Measurements from ENCODE around the gene CBY1. TPM values are rescaled to one million over a fixed set of nuclear protein-coding genes. Genes with fewer than 3 reads are reported as not detected.

CBY1 gene
- total RNA-seq, 4 donors from 2014 or later: 8.7 to 21.1 (median 13.1) TPM

DNA sequence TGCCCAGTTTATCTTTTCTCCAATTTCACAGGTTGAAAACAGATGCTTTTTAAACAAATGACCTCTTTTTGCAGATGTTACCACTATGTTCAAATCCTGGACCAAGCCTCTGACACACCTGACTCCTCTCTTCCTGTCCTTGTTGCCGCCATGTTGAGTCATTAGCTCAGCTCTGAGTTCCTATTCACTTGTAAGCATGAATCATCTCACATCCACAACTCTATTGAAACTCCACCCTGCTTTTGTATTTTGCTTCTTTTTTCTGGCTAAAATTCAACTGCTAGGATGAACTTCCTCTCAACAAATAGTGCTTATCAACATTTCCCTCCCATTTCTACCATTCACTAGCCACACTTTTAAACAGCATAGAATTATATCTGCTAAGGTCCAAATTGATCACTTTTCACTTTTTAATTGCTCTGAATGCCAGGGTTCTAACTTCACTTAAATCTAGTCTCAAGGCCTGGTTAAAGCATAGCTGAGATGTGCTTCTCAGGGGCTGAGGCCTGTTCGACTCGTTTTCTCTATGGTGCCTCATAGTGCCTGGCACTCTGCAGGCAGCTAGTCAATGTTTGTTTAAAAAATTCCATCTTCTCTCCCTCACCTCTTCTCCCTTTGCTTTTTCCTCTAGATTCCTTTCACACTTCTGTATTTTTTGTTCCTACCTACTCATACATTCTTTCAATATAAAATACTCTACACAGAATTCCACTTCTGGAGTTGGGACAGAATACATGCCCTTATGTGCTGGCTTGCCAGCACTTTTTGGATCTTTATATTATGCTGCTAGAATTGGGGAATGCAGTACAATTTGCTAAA lies 40.4 kb downstream of the CBY1 start:
- 11 to 21% methylated on average over 3 of the region's 3 CpGs for WGBS, 2 donors
- TF ChIP-seq POLR2A (IDR thresholded peaks at IDR 0.05) (peak in 1 of 4 donors; percentile 14), CTCF (IDR thresholded peaks at IDR 0.05) (no peak)
- Histone ChIP-seq H3K4me1 (peaks cover 35 to 63% (median 51%) of the 10 kb centered on the region in 3 donors), H3K4me3 (peak overlapping the region in 2 of 4 donors; percentile 7 to 84), H3K36me3 (peaks cover 3 to 21% (median 8%) of the 10 kb centered on the region in 3 donors), H3K27ac (peak overlapping the region; percentile 70 to 99 (median 98)), H3K27me3 (no peaks in the 10 kb centered on the region), H3K9me3 (no peaks in the 10 kb centered on the region)
- intact Hi-C loops (cut with DNase I): no loop called here
- no peak for DNase-seq

GRCh38 chr22:38697425-38698089 lies 41.1 kb downstream of the CBY1 start:
- Histone ChIP-seq H3K27ac (peak overlapping the region; percentile 70 to 99 (median 98)), H3K36me3 (peaks cover 0 to 14% (median 8%) of the 10 kb centered on the region in 3 donors), H3K9me3 (no peaks in the 10 kb centered on the region), H3K27me3 (no peaks in the 10 kb centered on the region), H3K4me3 (peak overlapping the region in 2 of 4 donors; percentile 7 to 84), H3K4me1 (peaks cover 35 to 64% (median 53%) of the 10 kb centered on the region in 3 donors)
- TF ChIP-seq CTCF (IDR thresholded peaks at IDR 0.05): no peak
- 54 to 65% methylated on average over 8 of the region's 8 CpGs for WGBS, 2 donors
- intact Hi-C loops (cut with DNase I): no loop called here
- no peak for DNase-seq

GRCh38 chr22:38698407-38699094 lies 42.1 kb downstream of the CBY1 start:
- H3K27ac ChIP-seq: peak overlapping the region; percentile 96 to 99 (median 99)
- no peak for DNase-seq
- no peaks in the 10 kb centered on the region for H3K9me3 ChIP-seq
- WGBS, 2 donors: 82 to 86% methylated on average over 13 of the region's 13 CpGs
- H3K27me3 ChIP-seq: no peaks in the 10 kb centered on the region
- intact Hi-C loops (cut with DNase I): no loop called here
- peaks cover 35 to 64% (median 53%) of the 10 kb centered on the region in 3 donors for H3K4me1 ChIP-seq
- H3K36me3 ChIP-seq: peaks cover 0 to 9% (median 8%) of the 10 kb centered on the region in 3 donors
- peak overlapping the region in 3 of 4 donors; percentile 69 to 84 (median 81) for H3K4me3 ChIP-seq
- TF ChIP-seq CTCF (IDR thresholded peaks at IDR 0.05) (no peak), POLR2A (IDR thresholded peaks at IDR 0.05) (no peak)

- Histone ChIP-seq H3K4me3 (peak overlapping the region; percentile 59 to 84 (median 75)), H3K4me1 (peaks cover 35 to 65% (median 53%) of the 10 kb centered on the region in 3 donors), H3K27me3 (no peaks in the 10 kb centered on the region), H3K36me3 (peaks cover 0 to 7% (median 3%) of the 10 kb centered on the region in 3 donors), H3K27ac (peak overlapping the region; percentile 96 to 99 (median 99)), H3K9me3 (no peaks in the 10 kb centered on the region)
- TF ChIP-seq POLR2A (IDR thresholded peaks at IDR 0.05) (no peak), CTCF (IDR thresholded peaks at IDR 0.05) (no peak)
- 25 to 33% methylated on average over 5 of the region's 5 CpGs for WGBS, 2 donors
- intact Hi-C loops (cut with DNase I): no loop called here
- DNase-seq: no peak
These were observed 42.7 kb downstream of the CBY1 start for GRCh38 chr22:38699143-38699542.

Measured in esophagus squamous epithelium (tissue), 5 donors.